Measurements from ENCODE around the gene OGFRL1.

The OGFRL1 gene

DNA sequence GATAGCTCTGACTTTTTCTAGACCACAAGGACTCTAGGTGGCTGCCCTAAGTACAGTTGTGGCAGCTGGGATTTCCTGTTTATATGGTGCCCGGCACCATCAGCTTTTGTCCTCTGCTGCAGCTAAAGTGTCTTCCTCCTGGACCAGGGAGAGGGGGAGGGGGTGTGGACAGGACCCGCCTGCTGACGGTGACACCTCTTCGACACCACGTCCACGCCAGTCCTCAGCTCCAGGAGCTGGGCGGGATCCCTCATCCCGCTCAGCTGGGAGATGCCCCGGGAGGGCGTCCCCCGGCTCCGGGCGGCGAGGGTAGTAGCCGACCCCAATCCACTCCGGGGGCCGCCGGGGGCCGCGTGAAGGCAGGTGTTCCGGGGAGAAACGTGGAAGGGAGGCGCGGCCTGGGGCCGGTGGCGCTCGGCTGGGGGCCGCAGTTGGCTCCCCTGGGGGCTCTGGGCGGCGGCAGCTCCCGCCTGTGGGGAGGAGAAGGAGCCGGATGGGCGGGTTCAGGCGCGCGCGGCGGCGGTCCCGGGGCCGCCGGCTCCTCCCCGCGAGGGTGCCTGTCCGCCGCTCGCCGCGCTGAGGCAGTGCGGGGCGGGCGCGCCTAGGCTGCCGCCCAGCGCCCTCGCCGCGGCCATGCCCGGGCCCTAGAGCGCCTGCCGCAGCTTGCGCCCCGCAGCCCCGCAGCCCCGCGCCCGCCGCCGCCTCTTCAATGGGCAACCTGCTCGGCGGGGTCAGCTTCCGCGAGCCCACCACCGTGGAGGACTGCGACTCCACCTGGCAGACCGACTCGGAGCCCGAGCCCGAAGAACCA, at the start of gene OGFRL1:
OGFRL1 (plus strand) TSS at position 584 of the 811 bp plus-strand sequence; CDS start at position 710, 126 bp downstream.
- Histone ChIP-seq H3K4me2 (ENCODE audit: low read length) (peak within 1 kb of the TSS; percentile 80), H3K27ac (ENCODE audit: low read depth, low read length) (peak within 1 kb of the TSS; percentile 84)
- TF ChIP-seq, protein P1, sequence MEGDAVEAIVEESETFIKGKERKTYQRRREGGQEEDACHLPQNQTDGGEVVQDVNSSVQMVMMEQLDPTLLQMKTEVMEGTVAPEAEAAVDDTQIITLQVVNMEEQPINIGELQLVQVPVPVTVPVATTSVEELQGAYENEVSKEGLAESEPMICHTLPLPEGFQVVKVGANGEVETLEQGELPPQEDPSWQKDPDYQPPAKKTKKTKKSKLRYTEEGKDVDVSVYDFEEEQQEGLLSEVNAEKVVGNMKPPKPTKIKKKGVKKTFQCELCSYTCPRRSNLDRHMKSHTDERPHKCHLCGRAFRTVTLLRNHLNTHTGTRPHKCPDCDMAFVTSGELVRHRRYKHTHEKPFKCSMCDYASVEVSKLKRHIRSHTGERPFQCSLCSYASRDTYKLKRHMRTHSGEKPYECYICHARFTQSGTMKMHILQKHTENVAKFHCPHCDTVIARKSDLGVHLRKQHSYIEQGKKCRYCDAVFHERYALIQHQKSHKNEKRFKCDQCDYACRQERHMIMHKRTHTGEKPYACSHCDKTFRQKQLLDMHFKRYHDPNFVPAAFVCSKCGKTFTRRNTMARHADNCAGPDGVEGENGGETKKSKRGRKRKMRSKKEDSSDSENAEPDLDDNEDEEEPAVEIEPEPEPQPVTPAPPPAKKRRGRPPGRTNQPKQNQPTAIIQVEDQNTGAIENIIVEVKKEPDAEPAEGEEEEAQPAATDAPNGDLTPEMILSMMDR (IDR thresholded peaks at IDR 0.05; ENCODE audit: low read depth, low read length, poor library complexity, severe bottlenecking): no peak
- TF ChIP-seq EZH2phosphoT487 (IDR thresholded peaks at IDR 0.05; ENCODE audit: borderline replicate concordance, low read length): no peak

DNA sequence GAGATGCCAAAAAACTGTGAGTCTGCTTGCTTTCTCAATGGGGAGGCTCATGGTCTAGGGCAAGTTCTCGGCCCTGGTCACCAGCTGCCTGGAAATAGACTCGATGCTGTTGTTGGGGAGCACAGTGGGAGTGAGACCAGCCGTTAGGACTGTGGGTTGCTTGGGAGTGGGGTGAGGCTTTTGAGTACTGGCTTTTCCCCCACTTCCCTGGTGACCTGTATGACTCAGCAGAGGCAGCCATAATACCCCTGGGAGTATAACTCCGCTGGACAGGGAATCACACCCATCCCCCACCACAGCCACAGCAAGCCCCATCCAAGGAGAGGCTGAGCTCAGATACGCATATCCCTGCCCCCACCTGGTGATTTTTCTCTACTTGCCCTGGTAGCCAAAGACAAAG, 48.9 kb upstream of the OGFRL1 start:
- Histone ChIP-seq H3K9me2 (replicated peaks; ENCODE audit: control insufficient read depth, low read length) (no peaks in the 10 kb centered on the region), H3K4me3 (ENCODE audit: low read length) (no peak overlapping the region), H3F3A (ENCODE audit: control insufficient read depth, insufficient read depth) (no peaks in the 10 kb centered on the region), H3K4me1 (ENCODE audit: control insufficient read depth, low read length) (peaks cover 7% of the 10 kb centered on the region), H3K4me2 (ENCODE audit: low read length) (no peak overlapping the region), H4K20me1 (ENCODE audit: control insufficient read depth, insufficient read depth, low read depth, low read length) (no peaks in the 10 kb centered on the region), H3K27ac (ENCODE audit: low read depth, low read length) (no peak overlapping the region), H3K36me3 (ENCODE audit: control insufficient read depth, low read length) (no peaks in the 10 kb centered on the region), H3K27me3 (ENCODE audit: control insufficient read depth, low read length) (no peaks in the 10 kb centered on the region), H3K79me2 (ENCODE audit: control insufficient read depth, low read length) (no peaks in the 10 kb centered on the region), H3K9me3 (ENCODE audit: control insufficient read depth, insufficient read depth, low read length) (0 out of 2 replicates have a peak, but pooled peaks cover 3% of the 10 kb centered on the region)
- TF ChIP-seq, protein P1 (IDR thresholded peaks at IDR 0.05; ENCODE audit: low read depth, low read length, poor library complexity, severe bottlenecking): no peak
- no peak for TF ChIP-seq EZH2phosphoT487 (IDR thresholded peaks at IDR 0.05; ENCODE audit: borderline replicate concordance, low read length)

More for the DNA sequence above, at the start of gene OGFRL1:
- Histone ChIP-seq H3K27me3 (ENCODE audit: control insufficient read depth, low read length) (no peaks in the 10 kb centered on the region), H3K9me2 (replicated peaks; ENCODE audit: control insufficient read depth, low read length) (no peaks in the 10 kb centered on the region), H3K9me3 (ENCODE audit: control insufficient read depth, insufficient read depth, low read length) (no peaks in the 10 kb centered on the region), H4K20me1 (ENCODE audit: control insufficient read depth, insufficient read depth, low read depth, low read length) (peaks cover 6% of the 10 kb centered on the region; the same call in 1 of the 2 replicates), H3K4me1 (ENCODE audit: control insufficient read depth, low read length) (peaks cover 46% of the 10 kb centered on the region), H3F3A (ENCODE audit: control insufficient read depth, insufficient read depth) (peaks cover 13% of the 10 kb centered on the region), H3K36me3 (ENCODE audit: control insufficient read depth, low read length) (peaks cover 29% of the 10 kb centered on the region), H3K4me3 (ENCODE audit: low read length) (peak within 1 kb of the TSS; percentile 82), H3K79me2 (ENCODE audit: control insufficient read depth, low read length) (peaks cover 43% of the 10 kb centered on the region)

DNA sequence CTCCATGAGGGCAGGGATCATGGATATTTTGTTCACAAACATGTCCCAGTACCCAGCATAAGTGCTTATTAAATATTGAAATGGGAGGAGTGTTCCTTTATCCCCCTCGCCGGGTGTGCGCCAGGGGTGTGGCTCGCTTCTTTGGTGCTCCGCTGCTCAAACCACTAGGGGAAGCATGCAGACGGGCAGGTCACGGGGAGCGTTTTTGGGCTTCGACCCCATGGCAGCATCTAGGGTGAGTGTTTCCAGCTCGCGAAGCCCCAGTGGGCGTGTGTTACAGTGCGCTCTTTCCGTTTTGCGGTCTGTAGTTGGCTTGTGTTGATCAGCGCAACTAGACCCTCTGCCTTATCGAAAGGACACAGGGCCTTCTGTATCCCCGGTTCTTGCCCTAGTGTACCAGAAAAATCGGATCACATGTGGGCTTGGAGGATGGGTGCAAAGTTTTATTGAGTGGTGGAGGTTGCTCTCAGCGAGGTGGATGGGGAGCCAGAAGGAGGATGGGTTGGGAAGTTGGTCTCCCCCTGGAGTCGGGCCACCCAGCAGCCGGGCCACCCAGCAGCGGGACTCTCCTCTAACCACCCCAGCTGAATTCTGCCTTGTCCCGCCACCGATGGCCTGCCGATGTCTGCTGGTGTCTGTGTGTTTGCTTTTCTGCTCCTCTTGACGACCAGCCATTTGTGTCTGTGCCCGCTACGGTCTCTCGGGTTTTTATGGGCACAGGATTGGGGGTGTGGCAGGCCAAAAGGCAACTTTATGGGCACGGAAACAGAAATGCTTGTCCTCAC, 43.2 kb upstream of the OGFRL1 start:
- H3K4me3 ChIP-seq (ENCODE audit: low read length): no peak overlapping the region
- no peaks in the 10 kb centered on the region for H3K36me3 ChIP-seq (ENCODE audit: control insufficient read depth, low read length)
- TF ChIP-seq, protein P1 (IDR thresholded peaks at IDR 0.05; ENCODE audit: low read depth, low read length, poor library complexity, severe bottlenecking): no peak
- no peak for TF ChIP-seq EZH2phosphoT487 (IDR thresholded peaks at IDR 0.05; ENCODE audit: borderline replicate concordance, low read length)
- no peaks in the 10 kb centered on the region for H4K20me1 ChIP-seq (ENCODE audit: control insufficient read depth, insufficient read depth, low read depth, low read length)
- H3K79me2 ChIP-seq (ENCODE audit: control insufficient read depth, low read length): no peaks in the 10 kb centered on the region
- no peaks in the 10 kb centered on the region for H3K9me2 ChIP-seq (replicated peaks; ENCODE audit: control insufficient read depth, low read length)
- no peak overlapping the region for H3K27ac ChIP-seq (ENCODE audit: low read depth, low read length)
- H3F3A ChIP-seq (ENCODE audit: control insufficient read depth, insufficient read depth): peaks cover 26% of the 10 kb centered on the region
- H3K4me2 ChIP-seq (ENCODE audit: low read length): no peak overlapping the region
- H3K9me3 ChIP-seq (ENCODE audit: control insufficient read depth, insufficient read depth, low read length): peaks cover 7% of the 10 kb centered on the region; the same call in 1 of the 2 replicates
- no peaks in the 10 kb centered on the region for H3K27me3 ChIP-seq (ENCODE audit: control insufficient read depth, low read length)
- peaks cover 43% of the 10 kb centered on the region for H3K4me1 ChIP-seq (ENCODE audit: control insufficient read depth, low read length)
